Type B pancreatic cell (in vitro differentiated cells): ENCODE data around the gene FGF7. TPM values are rescaled to one million over a fixed set of nuclear protein-coding genes. Genes with fewer than 3 reads are reported as not detected.

Source experiments
- DNase-seq: peaks from one replicate; pipeline ENCODE4 v3.0.0; 2021; ENCODE audit warnings: mixed read lengths; ENCODE audit not compliant: unreplicated experiment; ENCODE audit errors: extremely low spot score
- H3K27ac Mint-ChIP-seq: 2 replicates; pipeline ENCODE4 v1.8.0; 2021; ENCODE audit warnings: mild to moderate bottlenecking, mixed read lengths
- H3K27me3 Mint-ChIP-seq: 2 replicates; pipeline ENCODE4 v1.8.0; 2021; ENCODE audit warnings: mixed read lengths
- H3K36me3 Mint-ChIP-seq: 2 replicates; pipeline ENCODE4 v1.8.0; 2021; ENCODE audit warnings: mixed read lengths
- H3K4me1 Mint-ChIP-seq: one replicate; pipeline ENCODE4 v1.8.0; 2021; ENCODE audit warnings: mixed read lengths; ENCODE audit not compliant: unreplicated experiment
- H3K4me3 Mint-ChIP-seq: 2 replicates; pipeline ENCODE4 v1.8.0; 2021; ENCODE audit warnings: mild to moderate bottlenecking, mixed read lengths
- H3K9me3 Mint-ChIP-seq: 2 replicates; pipeline ENCODE4 v1.8.0; 2021; ENCODE audit warnings: mixed read lengths
- CTCF ChIP-seq: fragments of 200-600 bp; sonication (generic); conservative IDR thresholded peaks from 2 replicates; pipeline ENCODE4 v1.5.0; 2021; ENCODE audit warnings: antibody characterized with exemption, mild to moderate bottlenecking
- total RNA-seq: library from RNA; stranded (reverse); gene quantifications from 2 replicates; pipeline ENCODE4 v1.2.1, GENCODE V29; 2021; ENCODE audit warnings: low replicate concordance

The FGF7 gene
- total RNA-seq, 1 donor from 2014 or later, result 7.8 TPM

GRCh38 chr15:49492830-49493229 is 69.8 kb downstream of the FGF7 start:
- DNase-seq, result no peak
- TF ChIP-seq CTCF, result no peak
- Mint-ChIP-seq H3K27ac (no peak overlapping the region), H3K4me3 (no peak overlapping the region), H3K9me3 (no peaks in the 10 kb centered on the region), H3K27me3 (no peaks in the 10 kb centered on the region), H3K4me1 (no peaks in the 10 kb centered on the region), H3K36me3 (no peaks in the 10 kb centered on the region)

GRCh38 chr15:49494842-49495241 is 71.8 kb downstream of the FGF7 start:
- Mint-ChIP-seq H3K27ac (no peak overlapping the region), H3K4me3 (no peak overlapping the region), H3K9me3 (no peaks in the 10 kb centered on the region), H3K27me3 (no peaks in the 10 kb centered on the region), H3K4me1 (no peaks in the 10 kb centered on the region), H3K36me3 (no peaks in the 10 kb centered on the region)
- DNase-seq, result no peak
- TF ChIP-seq CTCF, result no peak

- TF ChIP-seq CTCF, result no peak
- Mint-ChIP-seq H3K4me3 (no peak overlapping the region), H3K4me1 (no peaks in the 10 kb centered on the region), H3K27ac (no peak overlapping the region), H3K9me3 (no peaks in the 10 kb centered on the region), H3K36me3 (no peaks in the 10 kb centered on the region), H3K27me3 (no peaks in the 10 kb centered on the region)
- DNase-seq, result no peak
These were observed 73.1 kb downstream of the FGF7 start for GRCh38 chr15:49495993-49496753.

- Mint-ChIP-seq H3K27me3 (no peaks in the 10 kb centered on the region), H3K4me1 (no peaks in the 10 kb centered on the region), H3K36me3 (peaks cover 7% of the 10 kb centered on the region), H3K27ac (no peak overlapping the region), H3K9me3 (peaks cover 10% of the 10 kb centered on the region), H3K4me3 (no peak overlapping the region)
- no peak for TF ChIP-seq CTCF
- DNase-seq, result no peak
These were observed 78.5 kb downstream of the FGF7 start for GRCh38 chr15:49501586-49501985.

GRCh38 chr15:49506341-49506740 is 83.3 kb downstream of the FGF7 start:
- no peak for DNase-seq
- Mint-ChIP-seq H3K27me3 (no peaks in the 10 kb centered on the region), H3K4me1 (no peaks in the 10 kb centered on the region), H3K36me3 (peaks cover 7% of the 10 kb centered on the region), H3K9me3 (peaks cover 10% of the 10 kb centered on the region), H3K27ac (no peak overlapping the region), H3K4me3 (no peak overlapping the region)
- TF ChIP-seq CTCF, result no peak
